NOMO-1 (cell line): ENCODE data around the gene NKX1-1.

Source experiments
- DNase-seq, 2 experiments: peaks; one replicate each; lab custom pipeline; 2025; ENCODE audit not compliant: unreplicated experiment in 2 of 2; lab: John Stamatoyannopoulos, UW

Gene NKX1-1

GRCh38 chr4:1362046-1362445 is 44.2 kb downstream of the NKX1-1 start:
- DNase-seq: no peak

GRCh38 chr4:1361431-1361830 is 44.8 kb downstream of the NKX1-1 start:
- no peak for DNase-seq

GRCh38 chr4:1360423-1361283 is 45.6 kb downstream of the NKX1-1 start:
- no peak for DNase-seq

GRCh38 chr4:1359976-1360375 is 46.3 kb downstream of the NKX1-1 start:
- no peak for DNase-seq

GRCh38 chr4:1359144-1359501 is 47.1 kb downstream of the NKX1-1 start:
- DNase-seq: no peak

- no peak for DNase-seq
These were observed 47.7 kb downstream of the NKX1-1 start for GRCh38 chr4:1358421-1359143.

GRCh38 chr4:1357356-1358248 is 48.6 kb downstream of the NKX1-1 start:
- no peak for DNase-seq

- peak in 1 of 2 experiments; percentile 17 for DNase-seq
These were observed 49.9 kb downstream of the NKX1-1 start for GRCh38 chr4:1356181-1356998.

- no peak for DNase-seq
These were observed 50.9 kb downstream of the NKX1-1 start for GRCh38 chr4:1355378-1355777.

GRCh38 chr4:1354983-1355275 is 51.3 kb downstream of the NKX1-1 start:
- DNase-seq: no peak

GRCh38 chr4:1354136-1354982 is 51.9 kb downstream of the NKX1-1 start:
- DNase-seq: no peak

GRCh38 chr4:1353186-1354055 is 52.8 kb downstream of the NKX1-1 start:
- DNase-seq: no peak
